ENCODE results near the gene KLHDC9.

The KLHDC9 gene

GRCh38 chr1:161076410-161076809, 21.8 kb upstream of the KLHDC9 start:
- no peaks in the 10 kb centered on the region for H3K27me3 ChIP-seq (ENCODE audit: control insufficient read depth, insufficient read depth, low read length, poor library complexity, severe bottlenecking)
- H3K27ac ChIP-seq (ENCODE audit: insufficient read depth, low read depth, low read length, poor library complexity, severe bottlenecking), result no peak overlapping the region
- H3K4me1 ChIP-seq (ENCODE audit: control insufficient read depth, insufficient read depth, low read length), result no peaks in the 10 kb centered on the region
- H3K4me3 ChIP-seq (ENCODE audit: insufficient read depth, low read depth, low read length), result no peak overlapping the region
- H3K9me3 ChIP-seq (ENCODE audit: control insufficient read depth, low read length), result no peaks in the 10 kb centered on the region
- no peaks in the 10 kb centered on the region for H3K36me3 ChIP-seq (ENCODE audit: control insufficient read depth, insufficient read depth, low read length)

- Histone ChIP-seq H3K9me3 (ENCODE audit: control insufficient read depth, low read length) (no peaks in the 10 kb centered on the region), H3K4me1 (ENCODE audit: control insufficient read depth, insufficient read depth, low read length) (no peaks in the 10 kb centered on the region), H3K4me3 (ENCODE audit: insufficient read depth, low read depth, low read length) (no peak overlapping the region), H3K36me3 (ENCODE audit: control insufficient read depth, insufficient read depth, low read length) (no peaks in the 10 kb centered on the region), H3K27ac (ENCODE audit: insufficient read depth, low read depth, low read length, poor library complexity, severe bottlenecking) (no peak overlapping the region), H3K27me3 (ENCODE audit: control insufficient read depth, insufficient read depth, low read length, poor library complexity, severe bottlenecking) (no peaks in the 10 kb centered on the region)
- 88 to 91% methylated on average over 9 of the region's 9 CpGs for WGBS, 2 experiments
These were observed 20.7 kb upstream of the KLHDC9 start for GRCh38 chr1:161077426-161077825.

- no peaks in the 10 kb centered on the region for H3K9me3 ChIP-seq (ENCODE audit: control insufficient read depth, low read length)
- no peak overlapping the region for H3K27ac ChIP-seq (ENCODE audit: insufficient read depth, low read depth, low read length, poor library complexity, severe bottlenecking)
- peaks cover 7% of the 10 kb centered on the region for H3K4me1 ChIP-seq (ENCODE audit: control insufficient read depth, insufficient read depth, low read length)
- H3K4me3 ChIP-seq (ENCODE audit: insufficient read depth, low read depth, low read length), result no peak overlapping the region
- no peaks in the 10 kb centered on the region for H3K36me3 ChIP-seq (ENCODE audit: control insufficient read depth, insufficient read depth, low read length)
- no peaks in the 10 kb centered on the region for H3K27me3 ChIP-seq (ENCODE audit: control insufficient read depth, insufficient read depth, low read length, poor library complexity, severe bottlenecking)
- 92 to 93% methylated on average over 41 of the region's 41 CpGs for WGBS, 2 experiments
These were observed 18.6 kb upstream of the KLHDC9 start for GRCh38 chr1:161079436-161080110.

GRCh38 chr1:161080441-161081405, 17.4 kb upstream of the KLHDC9 start:
- 61 to 70% methylated on average over 5 of the region's 5 CpGs for WGBS, 2 experiments
- Histone ChIP-seq H3K4me3 (ENCODE audit: insufficient read depth, low read depth, low read length) (no peak overlapping the region), H3K4me1 (ENCODE audit: control insufficient read depth, insufficient read depth, low read length) (peaks cover 12% of the 10 kb centered on the region), H3K27ac (ENCODE audit: insufficient read depth, low read depth, low read length, poor library complexity, severe bottlenecking) (peak overlapping the region; percentile 50), H3K27me3 (ENCODE audit: control insufficient read depth, insufficient read depth, low read length, poor library complexity, severe bottlenecking) (no peaks in the 10 kb centered on the region), H3K36me3 (ENCODE audit: control insufficient read depth, insufficient read depth, low read length) (no peaks in the 10 kb centered on the region), H3K9me3 (ENCODE audit: control insufficient read depth, low read length) (no peaks in the 10 kb centered on the region)

- Histone ChIP-seq H3K9me3 (ENCODE audit: control insufficient read depth, low read length) (no peaks in the 10 kb centered on the region), H3K27ac (ENCODE audit: insufficient read depth, low read depth, low read length, poor library complexity, severe bottlenecking) (no peak overlapping the region), H3K27me3 (ENCODE audit: control insufficient read depth, insufficient read depth, low read length, poor library complexity, severe bottlenecking) (no peaks in the 10 kb centered on the region), H3K4me3 (ENCODE audit: insufficient read depth, low read depth, low read length) (no peak overlapping the region), H3K4me1 (ENCODE audit: control insufficient read depth, insufficient read depth, low read length) (peaks cover 12% of the 10 kb centered on the region), H3K36me3 (ENCODE audit: control insufficient read depth, insufficient read depth, low read length) (no peaks in the 10 kb centered on the region)
- 76 to 78% methylated on average over 5 of the region's 5 CpGs for WGBS, 2 experiments
These were observed 16.6 kb upstream of the KLHDC9 start for GRCh38 chr1:161081519-161081918.

GRCh38 chr1:161082483-161082882, 15.7 kb upstream of the KLHDC9 start:
- Histone ChIP-seq H3K36me3 (ENCODE audit: control insufficient read depth, insufficient read depth, low read length) (no peaks in the 10 kb centered on the region), H3K4me1 (ENCODE audit: control insufficient read depth, insufficient read depth, low read length) (peaks cover 12% of the 10 kb centered on the region), H3K4me3 (ENCODE audit: insufficient read depth, low read depth, low read length) (no peak overlapping the region), H3K9me3 (ENCODE audit: control insufficient read depth, low read length) (no peaks in the 10 kb centered on the region), H3K27ac (ENCODE audit: insufficient read depth, low read depth, low read length, poor library complexity, severe bottlenecking) (no peak overlapping the region), H3K27me3 (ENCODE audit: control insufficient read depth, insufficient read depth, low read length, poor library complexity, severe bottlenecking) (no peaks in the 10 kb centered on the region)
- WGBS, 2 experiments, result 86 to 89% methylated on average over 2 of the region's 2 CpGs

GRCh38 chr1:161082996-161083747, 15.0 kb upstream of the KLHDC9 start:
- Histone ChIP-seq H3K4me3 (ENCODE audit: insufficient read depth, low read depth, low read length) (no peak overlapping the region), H3K27me3 (ENCODE audit: control insufficient read depth, insufficient read depth, low read length, poor library complexity, severe bottlenecking) (no peaks in the 10 kb centered on the region), H3K27ac (ENCODE audit: insufficient read depth, low read depth, low read length, poor library complexity, severe bottlenecking) (no peak overlapping the region), H3K4me1 (ENCODE audit: control insufficient read depth, insufficient read depth, low read length) (peaks cover 12% of the 10 kb centered on the region), H3K9me3 (ENCODE audit: control insufficient read depth, low read length) (no peaks in the 10 kb centered on the region), H3K36me3 (ENCODE audit: control insufficient read depth, insufficient read depth, low read length) (no peaks in the 10 kb centered on the region)
- 83% methylated on average over 8 of the region's 8 CpGs for WGBS, 2 experiments

GRCh38 chr1:161083748-161084596, 14.2 kb upstream of the KLHDC9 start:
- H3K27ac ChIP-seq (ENCODE audit: insufficient read depth, low read depth, low read length, poor library complexity, severe bottlenecking), result no peak overlapping the region
- no peaks in the 10 kb centered on the region for H3K27me3 ChIP-seq (ENCODE audit: control insufficient read depth, insufficient read depth, low read length, poor library complexity, severe bottlenecking)
- no peak overlapping the region for H3K4me3 ChIP-seq (ENCODE audit: insufficient read depth, low read depth, low read length)

GRCh38 chr1:161084597-161084988, 13.6 kb upstream of the KLHDC9 start:
- Histone ChIP-seq H3K4me1 (ENCODE audit: control insufficient read depth, insufficient read depth, low read length) (peaks cover 12% of the 10 kb centered on the region), H3K27me3 (ENCODE audit: control insufficient read depth, insufficient read depth, low read length, poor library complexity, severe bottlenecking) (no peaks in the 10 kb centered on the region), H3K9me3 (ENCODE audit: control insufficient read depth, low read length) (no peaks in the 10 kb centered on the region), H3K27ac (ENCODE audit: insufficient read depth, low read depth, low read length, poor library complexity, severe bottlenecking) (no peak overlapping the region), H3K36me3 (ENCODE audit: control insufficient read depth, insufficient read depth, low read length) (no peaks in the 10 kb centered on the region), H3K4me3 (ENCODE audit: insufficient read depth, low read depth, low read length) (no peak overlapping the region)
- WGBS, 2 experiments, result 83% methylated on average over 1 of the region's 1 CpG; no CpG with 5 or more reads in 1 of the 2 experiments

More at GRCh38 chr1:161083748-161084596, 14.2 kb upstream of the KLHDC9 start:
- Histone ChIP-seq H3K4me1 (ENCODE audit: control insufficient read depth, insufficient read depth, low read length) (peaks cover 12% of the 10 kb centered on the region), H3K9me3 (ENCODE audit: control insufficient read depth, low read length) (no peaks in the 10 kb centered on the region), H3K36me3 (ENCODE audit: control insufficient read depth, insufficient read depth, low read length) (no peaks in the 10 kb centered on the region)
- WGBS, 2 experiments, result 91 to 92% methylated on average over 10 of the region's 10 CpGs
